Coronary artery (tissue), 2 donors: ENCODE measurements around the gene CTXND2.
"Not testable (repeated sequence)": the region's sequence is repeated elsewhere in the genome, so short reads cannot be mapped to it uniquely, and the experiment has no call there.

Experiments
- DNase-seq: peaks from one replicate; pipeline ENCODE4 v3.0.0-alpha.2; 2017; ENCODE audit warnings: low spot score
- H3K27ac ChIP-seq, 2 donors: fragments of 200-600 bp; sonication (generic); one replicate each; pipeline ENCODE4 v1.5.1; 2016 to 2019
- H3K4me3 ChIP-seq: fragments of 200-600 bp; sonication (generic); 2 replicates; pipeline ENCODE4 v1.5.1; 2016; ENCODE audit warnings: mild to moderate bottlenecking, moderate library complexity
- CTCF ChIP-seq: fragments of 200-600 bp; sonication (generic); IDR thresholded peaks from one replicate; pipeline ENCODE4 v1.5.1; 2019; ENCODE audit warnings: antibody characterized with exemption

CTXND2 gene

DNA sequence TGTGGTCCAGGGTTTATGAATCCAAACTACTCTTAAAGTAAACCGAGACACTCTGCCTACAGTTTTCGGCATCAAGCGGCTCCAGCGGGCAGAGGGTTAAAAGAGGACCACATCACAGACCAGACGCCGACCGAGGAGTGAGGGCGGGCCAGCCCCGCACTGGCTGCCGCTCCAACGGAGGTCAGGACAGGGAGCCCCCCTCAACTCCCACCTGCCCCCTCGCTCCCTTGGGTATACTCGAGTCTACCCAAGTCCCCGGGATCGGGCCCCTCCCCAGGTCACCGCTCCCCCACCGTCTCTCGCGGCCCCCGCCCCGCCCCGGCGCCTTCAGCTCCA lies 10.8 kb upstream of the CTXND2 start:
- Histone ChIP-seq H3K27ac (peak overlapping the region; percentile 97 to 98), H3K4me3 (peak overlapping the region; percentile 95)
- no peak for DNase-seq
- no peak for TF ChIP-seq CTCF

- H3K4me3 ChIP-seq, H3K27ac ChIP-seq, DNase-seq: not testable (repeated sequence)
These were observed 8.0 kb upstream of the CTXND2 start for GRCh38 chr1:150878931-150879330.

DNA sequence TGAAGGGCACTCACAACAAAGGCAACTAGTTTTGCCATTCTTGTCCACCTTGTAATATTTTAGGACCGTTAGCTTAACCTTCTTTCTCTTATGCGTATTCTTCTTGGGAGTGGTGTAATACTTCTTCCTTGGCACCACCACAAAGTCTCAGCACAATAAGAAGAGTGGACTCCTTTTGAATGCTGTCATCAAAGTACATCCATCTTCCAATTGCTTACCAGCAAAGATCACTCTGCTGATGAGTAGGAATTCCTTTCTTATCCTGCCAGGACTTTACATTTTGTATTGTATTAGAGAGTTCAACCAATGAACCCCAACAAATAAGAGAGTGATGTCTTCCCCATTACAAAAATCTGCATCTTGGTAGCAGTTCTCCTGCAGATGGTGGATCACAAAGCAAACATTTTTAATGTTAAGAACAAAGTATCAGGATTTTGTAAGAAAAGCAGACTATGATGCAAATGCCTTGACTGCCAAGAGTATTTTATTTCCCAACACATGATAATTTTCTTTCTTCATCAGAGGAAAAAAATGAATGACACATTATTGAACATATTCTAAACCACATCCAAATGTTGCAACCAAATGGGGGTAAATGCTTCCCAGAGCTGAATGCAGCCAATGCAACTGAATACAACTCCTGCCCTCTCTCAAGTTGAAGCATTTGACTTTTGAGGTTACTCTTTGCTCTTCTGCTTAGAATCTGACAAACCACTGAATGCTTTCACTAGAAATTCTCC lies 5.4 kb upstream of the CTXND2 start:
- H3K4me3 ChIP-seq: no peak overlapping the region
- H3K27ac ChIP-seq: peak overlapping the region in 1 of 2 donors; percentile 79
- TF ChIP-seq CTCF: no peak
- no peak for DNase-seq

DNA sequence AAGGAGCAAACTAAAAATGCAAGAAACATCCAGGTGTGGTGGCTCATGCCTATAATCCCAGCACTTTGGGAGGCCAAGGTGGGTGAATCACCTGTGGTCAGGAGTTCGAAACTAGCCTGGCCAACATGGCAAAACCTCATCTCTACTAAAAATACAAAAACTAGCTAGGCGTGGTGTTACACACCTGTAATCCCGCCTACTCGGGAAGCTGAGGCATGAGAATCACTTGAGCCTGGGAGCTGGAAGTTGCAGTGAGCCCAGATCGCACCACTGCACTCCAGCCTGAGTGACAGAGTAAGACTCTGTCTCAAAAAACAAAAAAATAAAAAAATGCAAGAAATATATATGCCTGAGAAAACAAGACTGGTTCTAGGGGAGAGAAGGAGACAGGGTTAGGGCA lies 3.8 kb upstream of the CTXND2 start:
- H3K4me3 ChIP-seq, H3K27ac ChIP-seq, DNase-seq: not testable (repeated sequence)

DNA sequence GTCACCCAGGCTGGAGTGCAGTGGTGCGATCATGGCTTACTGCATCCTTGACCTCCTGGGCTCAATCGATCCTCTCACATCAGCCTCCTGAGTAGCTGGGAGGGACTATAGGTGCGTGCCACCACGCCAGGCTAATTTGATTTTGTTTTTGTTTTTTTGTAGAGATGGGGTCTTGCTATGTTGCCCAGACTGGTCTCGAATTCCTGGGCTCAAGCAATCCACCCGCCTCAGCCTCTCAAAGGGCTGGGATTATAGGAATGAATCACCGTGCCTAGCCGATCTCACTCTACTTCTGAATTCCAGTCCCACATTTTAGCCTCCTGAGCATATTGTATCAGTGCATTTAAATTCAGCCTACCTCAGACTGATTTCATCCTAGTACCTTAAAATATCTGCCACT lies 1.8 kb downstream of the CTXND2 start:
- no peak for TF ChIP-seq CTCF
- no peak overlapping the region for H3K27ac ChIP-seq
- DNase-seq: no peak
- no peak overlapping the region for H3K4me3 ChIP-seq

GRCh38 chr1:150890033-150890416 lies 3.1 kb downstream of the CTXND2 start:
- no peak for TF ChIP-seq CTCF
- H3K4me3 ChIP-seq: no peak overlapping the region
- H3K27ac ChIP-seq: no peak overlapping the region
- DNase-seq: no peak

DNA sequence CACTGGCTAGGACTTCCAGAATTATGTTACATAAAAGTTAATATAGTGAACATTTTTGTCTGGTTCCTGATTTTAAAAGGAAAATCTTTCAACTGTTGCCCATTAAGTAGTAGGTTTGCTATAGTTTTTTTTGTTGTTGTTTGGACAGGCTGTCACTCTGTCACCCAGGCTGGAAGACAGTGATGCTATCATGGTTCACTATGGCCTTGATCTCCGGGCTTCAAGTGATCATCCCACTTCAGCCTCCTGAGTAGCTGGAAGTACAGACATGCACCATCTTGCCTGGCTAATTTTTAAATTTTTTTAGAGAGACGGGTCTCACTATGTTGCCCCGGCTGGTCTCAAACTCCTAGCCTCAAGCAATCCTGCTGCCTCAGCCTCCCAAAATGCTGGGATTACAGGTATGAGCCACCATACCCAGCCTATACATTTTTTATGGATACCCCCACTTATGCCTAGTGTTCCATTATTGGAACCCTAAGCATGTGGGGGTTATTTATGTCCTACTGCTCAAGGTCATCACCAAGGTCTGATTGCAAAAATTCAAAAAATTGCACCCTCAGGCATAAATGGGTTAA lies 6.5 kb downstream of the CTXND2 start:
- no peak for DNase-seq
- no peak for TF ChIP-seq CTCF
- Histone ChIP-seq H3K4me3 (no peak overlapping the region), H3K27ac (no peak overlapping the region)

DNA sequence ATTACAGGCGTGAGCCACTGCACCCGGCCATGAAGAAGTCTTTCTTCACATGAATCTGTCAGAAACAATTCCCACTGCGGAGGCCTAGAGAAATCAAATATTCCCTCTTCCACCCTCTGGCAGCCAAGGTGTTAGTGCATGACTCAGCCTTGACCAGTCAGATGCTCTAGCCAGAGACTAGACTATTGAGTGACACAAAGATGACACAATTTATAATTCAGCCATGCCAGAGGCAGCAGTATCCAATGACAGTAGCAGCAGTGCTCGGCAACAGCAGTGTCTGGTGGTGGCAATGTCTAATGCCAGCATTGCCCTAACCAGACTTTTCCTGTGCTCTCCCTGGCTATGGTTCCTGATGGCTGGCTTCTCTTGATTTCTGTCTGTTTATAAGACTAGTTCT lies 8.7 kb downstream of the CTXND2 start:
- no peak for DNase-seq
- H3K4me3 ChIP-seq: no peak overlapping the region
- no peak for TF ChIP-seq CTCF
- H3K27ac ChIP-seq: no peak overlapping the region

- H3K27ac ChIP-seq, DNase-seq, H3K4me3 ChIP-seq: not testable (repeated sequence)
These were observed 12.9 kb downstream of the CTXND2 start for GRCh38 chr1:150899795-150900194.
